ENCODE measurements around the gene EFL1. TPM values are rescaled to one million over a fixed set of nuclear protein-coding genes. Genes with fewer than 3 reads are reported as not detected.

Gene EFL1
- polyA plus RNA-seq, 1 of the 3 experiments (the other 2 are of a cell fraction) = 12.3 TPM

DNA sequence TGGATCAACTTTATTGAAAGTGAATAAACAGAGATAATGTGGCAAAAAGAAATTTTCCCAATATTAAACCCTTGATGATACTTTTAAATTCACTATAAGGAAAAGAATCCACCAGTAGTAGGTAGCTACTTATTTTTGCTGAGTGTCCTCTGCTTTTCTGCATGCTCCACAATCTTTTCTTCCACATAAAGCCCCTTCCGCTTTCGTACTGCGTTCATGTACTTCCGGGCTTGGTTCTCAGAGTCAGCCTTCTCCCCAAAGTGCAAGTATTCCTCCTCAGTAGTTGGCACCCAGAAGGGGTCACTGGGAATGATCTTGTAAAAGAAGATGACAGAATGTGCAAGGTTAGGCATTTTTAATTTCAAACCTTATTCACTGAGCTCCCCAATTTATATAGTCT, 132.3 kb downstream of the EFL1 start:
- Histone ChIP-seq H3K4me2 (peak overlapping the region; percentile 69), H3K36me3 (replicated peaks in 1 of 2; ENCODE audit: control insufficient read depth in 1 of 2, insufficient read depth in 2 of 2, low read length in 1 of 2) (peaks cover 3 to 12% of the 10 kb centered on the region in 2 experiments), H3K27me3 (ENCODE audit: insufficient read depth) (no peaks in the 10 kb centered on the region), H3K4me1 (ENCODE audit: control insufficient read depth in 1 of 2, insufficient read depth in 2 of 2, low read depth in 1 of 2, low read length in 1 of 2) (peaks cover 26 to 36% of the 10 kb centered on the region in 2 experiments), H3F3A (replicated peaks; ENCODE audit: insufficient read depth) (peaks cover 42% of the 10 kb centered on the region), H2AFZ (ENCODE audit: low read depth) (no peak overlapping the region), H3K4me3 (ENCODE audit: low read depth in 2 of 2, low read length in 1 of 2) (no peak overlapping the region), H3K79me2 (ENCODE audit: insufficient read depth) (no peaks in the 10 kb centered on the region; the same call in 1 of the 2 replicates), H3K9ac (peak overlapping the region; percentile 49; the same call in 1 of the 2 replicates), H4K20me1 (ENCODE audit: insufficient read depth) (no peaks in the 10 kb centered on the region), H3K27ac (ENCODE audit: low read depth in 2 of 2, low read length in 1 of 2) (peak overlapping the region; percentile 92 to 94), H3K9me3 (no peaks in the 10 kb centered on the region), H3K9me2 (no peaks in the 10 kb centered on the region)
- ChIA-PET CTCF (interaction anchor here (0.7 to 3.2 kb wide), 5 partner anchors 10 to 84 kb away, joined by 3 to 15 read pairs (median 3); no protein-coding TSS in a partner anchor), POLR2A (no interaction called here)
- no peak for DNase-seq
- TF ChIP-seq RAD21 (IDR thresholded peaks at IDR 0.05; ENCODE audit: low read length) = no peak
- no peak for TF ChIP-seq YY1 (IDR thresholded peaks at IDR 0.05; ENCODE audit: low read depth)
- TF ChIP-seq FOXM1 (IDR thresholded peaks at IDR 0.05; ENCODE audit: low read depth) = no peak
- 0 out of 2 replicates have a peak, but pooled peaks have one; percentile 1 for TF ChIP-seq MEF2A (IDR thresholded peaks at IDR 0.05; ENCODE audit: borderline replicate concordance, low read depth)
- TF ChIP-seq EZH2phosphoT487 (IDR thresholded peaks at IDR 0.05; ENCODE audit: borderline replicate concordance, low read depth) = no peak
- TF ChIP-seq MXI1 (IDR thresholded peaks at IDR 0.05; ENCODE audit: low read depth, low read length) = no peak
- TF ChIP-seq TCF12 (IDR thresholded peaks at IDR 0.05) = no peak
- WGBS (ENCODE audit: low lambda C conversion rate) = 88% methylated on average over 4 of the region's 4 CpGs

DNA sequence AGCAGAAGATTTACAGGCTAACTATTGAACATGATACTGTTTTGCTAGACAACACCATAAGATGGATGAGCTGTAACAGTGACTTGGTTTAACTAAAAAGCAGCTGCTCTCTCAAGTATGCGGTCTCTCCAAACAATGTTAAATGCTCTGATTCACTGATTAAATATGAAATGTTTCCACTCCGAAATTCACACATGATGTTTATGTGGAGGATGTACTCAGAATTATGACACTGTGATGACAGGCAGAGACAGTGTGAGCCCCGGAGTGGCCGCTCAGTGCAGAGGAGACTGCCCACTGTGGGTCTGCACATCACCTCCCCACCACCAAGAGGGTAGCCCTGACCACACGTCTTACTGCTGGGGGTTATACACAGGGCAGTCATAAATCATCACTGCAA, 132.8 kb downstream of the EFL1 start:
- no peaks in the 10 kb centered on the region for H3K27me3 ChIP-seq (ENCODE audit: insufficient read depth)
- H3K9me2 ChIP-seq = no peaks in the 10 kb centered on the region
- peak overlapping the region; percentile 49; the same call in 1 of the 2 replicates for H3K9ac ChIP-seq
- H3F3A ChIP-seq (replicated peaks; ENCODE audit: insufficient read depth) = peaks cover 42% of the 10 kb centered on the region
- POLR2A ChIA-PET = no interaction called here
- H3K79me2 ChIP-seq (ENCODE audit: insufficient read depth) = no peaks in the 10 kb centered on the region; the same call in 1 of the 2 replicates
- peaks cover 2 to 11% of the 10 kb centered on the region in 2 experiments for H3K36me3 ChIP-seq (replicated peaks in 1 of 2; ENCODE audit: control insufficient read depth in 1 of 2, insufficient read depth in 2 of 2, low read length in 1 of 2)
- no peaks in the 10 kb centered on the region for H4K20me1 ChIP-seq (ENCODE audit: insufficient read depth)
- 4% methylated on average over 5 of the region's 5 CpGs for WGBS (ENCODE audit: low lambda C conversion rate)
- TF ChIP-seq, protein P1, sequence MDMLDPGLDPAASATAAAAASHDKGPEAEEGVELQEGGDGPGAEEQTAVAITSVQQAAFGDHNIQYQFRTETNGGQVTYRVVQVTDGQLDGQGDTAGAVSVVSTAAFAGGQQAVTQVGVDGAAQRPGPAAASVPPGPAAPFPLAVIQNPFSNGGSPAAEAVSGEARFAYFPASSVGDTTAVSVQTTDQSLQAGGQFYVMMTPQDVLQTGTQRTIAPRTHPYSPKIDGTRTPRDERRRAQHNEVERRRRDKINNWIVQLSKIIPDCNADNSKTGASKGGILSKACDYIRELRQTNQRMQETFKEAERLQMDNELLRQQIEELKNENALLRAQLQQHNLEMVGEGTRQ (IDR thresholded peaks at IDR 0.05; ENCODE audit: borderline replicate concordance, low read depth, low read length) = no peak
- TF ChIP-seq TCF12 (IDR thresholded peaks at IDR 0.05) (peak; percentile 88), SMC3 (IDR thresholded peaks at IDR 0.05; ENCODE audit: low read depth, low read length) (0 out of 2 replicates have a peak, but pooled peaks have one; percentile 5), RFX5 (IDR thresholded peaks at IDR 0.05; ENCODE audit: low read length) (no peak), SIN3A (IDR thresholded peaks at IDR 0.05; ENCODE audit: borderline replicate concordance, low read depth, low read length) (0 out of 2 replicates have a peak, but pooled peaks have one; percentile 51), MXI1 (IDR thresholded peaks at IDR 0.05; ENCODE audit: low read depth, low read length) (0 out of 2 replicates have a peak, but pooled peaks have one; percentile 52), MEF2A (IDR thresholded peaks at IDR 0.05; ENCODE audit: borderline replicate concordance, low read depth) (0 out of 2 replicates have a peak, but pooled peaks have one; percentile 39), FOSL2 (IDR thresholded peaks at IDR 0.05; ENCODE audit: borderline replicate concordance, low read depth) (peak; percentile 75; the same call in 1 of the 2 replicates), JUND (IDR thresholded peaks at IDR 0.05) (peak; percentile 69), TEAD4 (IDR thresholded peaks at IDR 0.05; ENCODE audit: borderline replicate concordance, insufficient read depth) (peak; percentile 75), RXRA (IDR thresholded peaks at IDR 0.05; ENCODE audit: borderline replicate concordance, low read depth) (peak; percentile 90), NFIC (IDR thresholded peaks at IDR 0.05; ENCODE audit: borderline replicate concordance) (peak; percentile 39; the same call in 1 of the 2 replicates), EP300 (IDR thresholded peaks at IDR 0.05; ENCODE audit: borderline replicate concordance in 1 of 2, low read depth in 1 of 2, low read length in 1 of 2) (peak; percentile 54 to 70; a peak in 3 of 4 replicates), POLR2AphosphoS5 (IDR thresholded peaks at IDR 0.05; ENCODE audit: low read depth, low read length) (peak; percentile 54), EZH2phosphoT487 (IDR thresholded peaks at IDR 0.05; ENCODE audit: borderline replicate concordance, low read depth) (no peak), GATA2 (CRISPR knock-in tag; IDR thresholded peaks at IDR 0.05) (no peak)
- TF ChIP-seq, protein P2, sequence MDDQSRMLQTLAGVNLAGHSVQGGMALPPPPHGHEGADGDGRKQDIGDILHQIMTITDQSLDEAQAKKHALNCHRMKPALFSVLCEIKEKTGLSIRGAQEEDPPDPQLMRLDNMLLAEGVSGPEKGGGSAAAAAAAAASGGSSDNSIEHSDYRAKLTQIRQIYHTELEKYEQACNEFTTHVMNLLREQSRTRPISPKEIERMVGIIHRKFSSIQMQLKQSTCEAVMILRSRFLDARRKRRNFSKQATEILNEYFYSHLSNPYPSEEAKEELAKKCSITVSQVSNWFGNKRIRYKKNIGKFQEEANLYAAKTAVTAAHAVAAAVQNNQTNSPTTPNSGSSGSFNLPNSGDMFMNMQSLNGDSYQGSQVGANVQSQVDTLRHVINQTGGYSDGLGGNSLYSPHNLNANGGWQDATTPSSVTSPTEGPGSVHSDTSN (IDR thresholded peaks at IDR 0.05) = peak; percentile 87
- TF ChIP-seq, protein P3, sequence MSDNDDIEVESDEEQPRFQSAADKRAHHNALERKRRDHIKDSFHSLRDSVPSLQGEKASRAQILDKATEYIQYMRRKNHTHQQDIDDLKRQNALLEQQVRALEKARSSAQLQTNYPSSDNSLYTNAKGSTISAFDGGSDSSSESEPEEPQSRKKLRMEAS (IDR thresholded peaks at IDR 0.05; ENCODE audit: low read depth) = no peak
- TF ChIP-seq, protein P4, sequence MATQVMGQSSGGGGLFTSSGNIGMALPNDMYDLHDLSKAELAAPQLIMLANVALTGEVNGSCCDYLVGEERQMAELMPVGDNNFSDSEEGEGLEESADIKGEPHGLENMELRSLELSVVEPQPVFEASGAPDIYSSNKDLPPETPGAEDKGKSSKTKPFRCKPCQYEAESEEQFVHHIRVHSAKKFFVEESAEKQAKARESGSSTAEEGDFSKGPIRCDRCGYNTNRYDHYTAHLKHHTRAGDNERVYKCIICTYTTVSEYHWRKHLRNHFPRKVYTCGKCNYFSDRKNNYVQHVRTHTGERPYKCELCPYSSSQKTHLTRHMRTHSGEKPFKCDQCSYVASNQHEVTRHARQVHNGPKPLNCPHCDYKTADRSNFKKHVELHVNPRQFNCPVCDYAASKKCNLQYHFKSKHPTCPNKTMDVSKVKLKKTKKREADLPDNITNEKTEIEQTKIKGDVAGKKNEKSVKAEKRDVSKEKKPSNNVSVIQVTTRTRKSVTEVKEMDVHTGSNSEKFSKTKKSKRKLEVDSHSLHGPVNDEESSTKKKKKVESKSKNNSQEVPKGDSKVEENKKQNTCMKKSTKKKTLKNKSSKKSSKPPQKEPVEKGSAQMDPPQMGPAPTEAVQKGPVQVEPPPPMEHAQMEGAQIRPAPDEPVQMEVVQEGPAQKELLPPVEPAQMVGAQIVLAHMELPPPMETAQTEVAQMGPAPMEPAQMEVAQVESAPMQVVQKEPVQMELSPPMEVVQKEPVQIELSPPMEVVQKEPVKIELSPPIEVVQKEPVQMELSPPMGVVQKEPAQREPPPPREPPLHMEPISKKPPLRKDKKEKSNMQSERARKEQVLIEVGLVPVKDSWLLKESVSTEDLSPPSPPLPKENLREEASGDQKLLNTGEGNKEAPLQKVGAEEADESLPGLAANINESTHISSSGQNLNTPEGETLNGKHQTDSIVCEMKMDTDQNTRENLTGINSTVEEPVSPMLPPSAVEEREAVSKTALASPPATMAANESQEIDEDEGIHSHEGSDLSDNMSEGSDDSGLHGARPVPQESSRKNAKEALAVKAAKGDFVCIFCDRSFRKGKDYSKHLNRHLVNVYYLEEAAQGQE (IDR thresholded peaks at IDR 0.05; ENCODE audit: low read depth, low read length) = no peak
- H3K9me3 ChIP-seq = no peaks in the 10 kb centered on the region
- DNase-seq = no peak
- H3K4me1 ChIP-seq (ENCODE audit: control insufficient read depth in 1 of 2, insufficient read depth in 2 of 2, low read depth in 1 of 2, low read length in 1 of 2) = peaks cover 26 to 36% of the 10 kb centered on the region in 2 experiments
- no peak overlapping the region for H2AFZ ChIP-seq (ENCODE audit: low read depth)
- peak overlapping the region; percentile 92 to 94 for H3K27ac ChIP-seq (ENCODE audit: low read depth in 2 of 2, low read length in 1 of 2)
- H3K4me3 ChIP-seq (ENCODE audit: low read depth in 2 of 2, low read length in 1 of 2) = no peak overlapping the region
- CTCF ChIA-PET = interaction anchor here (3.2 kb wide), 1 partner anchor 11 kb away, joined by 15 read pairs; no protein-coding TSS in a partner anchor
- peak overlapping the region; percentile 69 for H3K4me2 ChIP-seq
